ENCODE measurements around the gene SRF.
"Not testable (repeated sequence)": the region's sequence is repeated elsewhere in the genome, so short reads cannot be mapped to it uniquely, and the experiment has no call there.

Gene SRF

DNA sequence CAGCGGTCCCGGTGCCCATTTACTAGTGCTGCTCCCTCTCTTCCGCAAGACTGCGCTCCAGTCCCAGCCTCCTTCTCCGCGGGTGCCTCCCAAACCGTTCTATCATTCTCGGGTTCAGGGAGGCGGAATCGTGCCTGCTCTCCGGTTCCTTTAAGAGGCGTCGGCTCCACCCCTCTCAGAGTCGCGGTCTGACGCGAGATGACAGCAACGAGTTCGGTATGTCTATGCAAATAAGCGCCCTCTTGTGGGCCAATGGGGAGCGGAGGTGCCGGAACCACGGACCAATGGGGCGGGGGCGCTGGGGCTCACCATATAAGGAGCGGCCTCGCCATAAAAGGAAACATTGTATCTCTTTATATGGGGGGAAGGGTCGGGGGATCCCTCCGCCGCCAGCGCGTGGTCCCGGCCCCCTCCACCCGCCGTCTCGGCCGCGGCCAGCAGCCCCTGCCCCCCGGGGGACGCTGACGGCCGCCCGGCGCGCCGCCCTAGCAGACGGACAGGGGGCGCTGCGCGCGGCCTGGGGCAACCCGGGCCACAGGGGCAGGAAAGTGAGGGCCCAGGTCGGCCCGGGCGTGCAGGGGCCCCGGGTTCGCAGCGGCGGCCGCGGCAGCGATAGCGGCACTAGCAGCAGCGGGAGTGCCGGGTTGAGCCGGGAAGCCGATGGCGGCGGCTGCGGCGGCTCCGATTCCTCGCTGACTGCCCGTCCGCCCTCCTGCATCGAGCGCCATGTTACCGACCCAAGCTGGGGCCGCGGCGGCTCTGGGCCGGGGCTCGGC, at the start of gene SRF:
Gene SRF, plus strand, starts transcription at position 339 of the 776 bp plus-strand sequence. Its CDS starts 388 bp downstream, at position 727.
- in situ Hi-C loops (cut with MboI; ENCODE audit: low sequenced_read_pairs): no loop called here

DNA sequence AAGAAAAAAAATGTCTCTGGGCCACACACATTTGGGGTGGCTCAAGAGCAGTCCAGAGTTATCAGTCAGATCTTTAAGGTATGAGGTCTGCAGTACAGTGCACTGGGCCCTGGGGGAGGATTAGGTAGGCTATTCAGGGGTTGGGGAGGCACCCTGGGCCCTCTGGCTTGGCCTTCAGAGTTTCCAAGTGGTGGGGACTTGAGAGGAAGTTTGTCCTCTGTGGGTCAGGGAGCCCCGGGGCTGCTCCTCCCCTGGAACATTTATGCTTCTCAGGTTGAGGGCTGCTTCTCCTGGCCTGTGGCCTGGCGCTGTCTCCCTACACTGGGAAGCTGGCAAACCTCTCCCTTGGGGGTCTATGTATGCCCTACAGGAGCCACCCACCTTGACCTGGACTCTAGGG, 48.9 kb upstream of the SRF start:
- in situ Hi-C loops (cut with MboI; ENCODE audit: low sequenced_read_pairs): no loop called here

DNA sequence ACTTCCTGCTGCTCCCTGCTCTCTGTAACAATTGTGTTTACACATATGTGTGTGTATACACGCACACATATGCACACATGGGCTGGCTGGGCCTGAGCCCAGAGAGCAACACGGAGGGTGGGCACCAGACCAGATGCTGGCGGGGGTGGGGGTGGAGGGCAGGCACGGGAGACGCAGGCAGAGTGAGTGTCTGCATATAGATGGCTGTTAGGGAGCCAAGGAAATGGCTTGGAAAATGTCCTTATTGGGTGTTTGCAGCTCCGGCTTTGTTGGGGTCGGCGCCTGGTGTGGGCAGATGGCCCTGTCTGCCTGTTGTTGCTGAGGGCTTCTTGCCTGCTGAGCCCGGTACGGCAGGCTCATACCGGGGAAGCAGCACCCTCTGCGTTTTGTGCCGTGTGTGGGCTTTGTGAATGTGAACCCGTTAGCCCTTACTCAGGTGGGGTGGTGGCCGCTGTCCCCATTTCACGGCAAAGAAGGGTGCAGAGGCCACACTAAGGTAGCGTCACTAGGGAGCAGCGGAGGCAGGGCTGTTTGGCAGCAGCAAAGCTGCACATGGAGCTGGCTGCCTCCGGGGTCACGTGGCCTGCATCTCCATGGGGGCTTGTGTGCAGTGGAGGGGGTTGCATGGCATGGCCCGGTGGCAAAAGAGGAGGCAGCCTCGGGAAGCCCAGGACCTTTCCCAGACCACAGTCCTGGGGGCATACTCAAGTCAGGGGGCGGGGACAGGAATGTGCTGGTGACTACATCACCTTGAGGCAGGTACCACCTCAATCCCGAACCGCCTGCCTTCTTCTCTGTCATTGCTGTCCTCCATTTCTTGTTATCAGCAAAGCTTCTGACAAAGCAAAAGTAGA, 47.4 kb upstream of the SRF start:
- in situ Hi-C loops (cut with MboI; ENCODE audit: low sequenced_read_pairs): no loop called here

DNA sequence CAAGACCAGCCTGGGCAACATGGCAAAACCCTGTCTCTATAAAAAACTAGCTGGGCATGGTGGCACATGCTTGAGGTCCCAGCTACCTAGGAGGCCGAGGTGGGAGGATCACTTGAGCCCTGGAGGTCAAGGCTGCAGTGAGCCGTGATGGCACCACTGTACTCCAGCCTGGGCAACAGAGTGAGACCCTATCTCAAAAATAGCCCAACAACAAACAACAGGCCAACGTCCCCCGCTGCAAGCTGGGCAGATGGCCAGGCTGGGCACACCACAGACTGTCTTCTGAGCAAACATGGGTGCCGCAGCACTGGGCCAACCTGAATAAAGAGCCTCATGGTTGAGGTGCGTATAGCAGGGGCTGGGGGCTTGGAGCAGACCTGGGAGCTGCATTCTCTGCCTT, 46.6 kb upstream of the SRF start:
- in situ Hi-C loops (cut with MboI; ENCODE audit: low sequenced_read_pairs): no loop called here

DNA sequence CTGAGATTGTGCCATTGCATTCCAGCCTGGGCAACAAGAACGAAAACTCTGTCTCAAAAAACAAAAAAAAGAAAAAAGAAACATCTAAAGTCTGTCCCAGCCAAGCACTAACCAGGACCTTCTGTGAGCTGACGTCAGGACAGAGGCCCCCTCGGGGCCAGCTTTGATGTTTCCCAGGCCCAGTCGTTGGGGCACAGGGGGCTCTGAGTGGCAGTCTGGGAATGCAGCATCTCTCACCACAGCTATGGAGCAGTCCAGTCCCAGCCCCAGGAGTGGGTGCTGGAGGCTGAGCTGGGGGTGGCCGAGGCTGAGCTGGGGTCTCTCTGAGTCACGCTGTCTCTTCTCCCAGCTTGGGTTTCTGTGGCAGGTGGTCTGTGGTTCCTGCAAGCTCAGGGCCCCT, 46.0 kb upstream of the SRF start:
- in situ Hi-C loops (cut with MboI; ENCODE audit: low sequenced_read_pairs): no loop called here

DNA sequence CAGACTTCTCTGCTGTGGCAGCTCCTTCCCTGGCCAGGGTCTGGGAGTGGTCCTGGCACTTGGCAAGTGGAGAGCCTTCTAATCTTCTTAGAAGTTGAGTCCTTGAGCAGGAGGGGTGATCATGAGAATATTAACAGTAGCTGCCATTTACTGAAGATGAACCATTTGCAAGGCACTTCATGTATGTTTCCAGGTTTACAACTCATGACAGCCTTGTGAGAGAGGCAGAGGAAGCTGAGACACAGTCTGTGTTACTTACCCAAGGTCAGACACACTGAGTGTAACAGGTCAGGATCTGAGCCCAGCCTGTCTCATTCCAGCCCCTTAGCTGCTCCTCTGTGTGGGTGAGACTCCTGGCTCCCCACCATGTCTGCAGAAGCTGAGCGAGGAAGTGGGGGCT, 45.5 kb upstream of the SRF start:
- in situ Hi-C loops (cut with MboI; ENCODE audit: low sequenced_read_pairs): no loop called here

DNA sequence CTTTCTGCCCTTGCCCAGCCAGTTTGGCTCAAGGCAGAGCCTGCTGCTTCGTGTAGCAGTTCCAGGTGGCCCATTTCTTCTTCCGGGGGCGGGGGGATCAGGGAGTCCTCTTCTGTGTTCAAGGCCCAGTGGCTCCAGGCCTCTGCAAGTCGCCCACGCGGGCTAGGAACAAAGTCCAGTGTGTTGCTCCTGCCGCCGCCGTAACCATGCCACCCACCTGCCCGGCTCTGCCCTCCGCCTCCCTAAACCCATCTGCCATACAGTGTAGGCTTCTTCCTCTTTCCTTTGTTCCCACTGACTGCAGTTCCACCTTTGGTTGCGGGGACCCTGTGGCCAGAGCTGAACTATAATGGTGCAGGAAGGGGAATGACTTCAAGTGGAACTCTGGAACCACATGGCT, 43.9 kb upstream of the SRF start:
- in situ Hi-C loops (cut with MboI; ENCODE audit: low sequenced_read_pairs): no loop called here

DNA sequence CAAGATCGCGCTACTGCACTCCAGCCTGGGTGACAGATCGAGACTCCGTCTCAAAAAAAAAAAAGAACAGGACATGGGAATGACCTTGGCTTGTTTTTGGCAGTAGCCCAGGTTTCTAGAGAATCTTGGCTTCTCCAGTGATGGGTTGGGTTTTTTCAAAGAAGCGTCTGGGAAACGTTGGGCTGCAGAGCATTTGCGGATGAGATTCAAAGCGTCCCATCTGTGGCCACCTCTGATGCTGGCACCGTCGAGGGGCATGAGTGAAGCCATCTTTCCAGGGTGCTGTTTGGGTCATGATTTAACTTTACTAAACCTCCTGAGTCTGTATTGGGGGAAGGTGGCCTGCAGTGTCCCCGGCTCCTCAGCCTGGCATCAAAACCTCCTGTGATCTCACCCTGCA, 43.2 kb upstream of the SRF start:
- in situ Hi-C loops (cut with MboI; ENCODE audit: low sequenced_read_pairs): no loop called here

DNA sequence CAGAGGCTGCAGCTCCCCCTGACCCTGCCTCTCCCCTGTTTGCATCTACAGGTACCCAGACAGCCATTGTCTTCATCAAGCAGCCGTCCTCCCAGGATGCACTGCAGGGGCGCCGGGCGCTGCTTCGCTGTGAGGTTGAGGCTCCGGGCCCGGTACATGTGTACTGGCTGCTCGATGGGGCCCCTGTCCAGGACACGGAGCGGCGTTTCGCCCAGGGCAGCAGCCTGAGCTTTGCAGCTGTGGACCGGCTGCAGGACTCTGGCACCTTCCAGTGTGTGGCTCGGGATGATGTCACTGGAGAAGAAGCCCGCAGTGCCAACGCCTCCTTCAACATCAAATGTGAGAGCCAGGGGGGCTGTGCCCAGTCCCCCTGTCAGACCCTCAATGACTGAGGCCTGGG, 42.1 kb upstream of the SRF start:
- in situ Hi-C loops (cut with MboI; ENCODE audit: low sequenced_read_pairs): no loop called here

DNA sequence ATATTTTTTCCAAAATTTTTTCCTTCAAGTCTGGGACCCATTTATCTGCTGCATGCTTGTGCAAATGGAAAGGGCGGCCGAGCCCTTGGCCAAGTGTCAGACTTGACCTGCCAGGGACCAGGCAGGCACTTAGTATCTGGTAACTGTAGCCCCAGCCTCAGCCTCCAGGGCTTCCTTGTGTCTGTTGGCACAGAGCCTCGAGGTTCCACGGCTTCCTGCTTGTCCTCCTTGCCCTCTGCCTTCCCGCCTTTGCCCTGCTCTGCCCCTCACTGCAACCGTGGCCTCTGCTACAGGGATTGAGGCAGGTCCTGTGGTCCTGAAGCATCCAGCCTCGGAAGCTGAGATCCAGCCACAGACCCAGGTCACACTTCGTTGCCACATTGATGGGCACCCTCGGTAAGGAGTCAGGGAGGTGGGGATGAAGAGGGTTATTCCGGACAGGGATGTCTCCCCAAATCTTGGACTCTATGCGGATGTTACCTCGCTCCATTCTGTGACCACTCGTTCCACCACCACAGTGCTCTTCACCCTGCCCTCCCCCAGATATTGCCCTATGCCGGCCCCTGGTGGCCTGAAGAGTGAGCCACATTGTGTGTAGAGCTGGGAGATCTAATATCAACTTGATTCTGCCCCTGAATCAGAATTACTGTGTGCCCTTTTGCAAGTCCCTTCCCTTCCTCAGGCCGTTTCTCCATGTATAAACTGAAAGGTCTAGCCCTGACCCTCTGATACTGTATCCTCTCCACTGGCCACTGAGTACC, 41.5 kb upstream of the SRF start:
- in situ Hi-C loops (cut with MboI; ENCODE audit: low sequenced_read_pairs): no loop called here

DNA sequence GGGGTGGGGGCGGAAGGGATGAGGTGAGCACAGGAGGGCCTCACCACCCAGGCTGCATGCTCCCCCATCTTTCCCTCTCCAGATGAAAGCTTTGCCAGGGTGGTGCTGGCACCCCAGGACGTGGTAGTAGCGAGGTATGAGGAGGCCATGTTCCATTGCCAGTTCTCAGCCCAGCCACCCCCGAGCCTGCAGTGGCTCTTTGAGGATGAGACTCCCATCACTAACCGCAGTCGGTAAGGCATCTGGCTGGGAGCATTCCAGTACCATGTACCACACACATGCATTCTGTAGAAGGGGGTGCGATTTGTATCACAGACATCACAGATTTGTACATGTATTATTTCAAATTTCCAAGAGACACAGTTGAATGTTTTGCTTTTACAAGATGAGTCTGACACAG, 40.6 kb upstream of the SRF start:
- in situ Hi-C loops (cut with MboI; ENCODE audit: low sequenced_read_pairs): no loop called here

DNA sequence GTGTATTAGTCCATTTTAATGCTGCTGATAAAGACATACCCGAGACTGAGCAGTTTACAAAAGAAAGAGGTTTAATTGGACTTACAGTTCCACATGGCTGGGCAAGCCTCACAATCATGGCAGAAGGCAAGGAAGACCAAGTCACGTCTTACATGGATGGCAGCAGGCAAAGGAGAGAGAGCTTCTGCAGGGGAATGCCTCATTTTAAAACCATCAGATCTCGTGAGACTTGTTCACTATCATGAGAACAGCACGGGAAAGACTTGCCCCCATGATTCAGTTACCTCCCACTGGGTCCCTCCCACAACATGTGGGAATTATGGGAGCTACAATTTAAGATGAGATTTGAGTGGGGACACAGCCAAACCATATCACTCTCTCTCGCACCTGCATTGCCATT, 39.7 kb upstream of the SRF start:
- in situ Hi-C loops (cut with MboI; ENCODE audit: low sequenced_read_pairs): not testable (repeated sequence)

DNA sequence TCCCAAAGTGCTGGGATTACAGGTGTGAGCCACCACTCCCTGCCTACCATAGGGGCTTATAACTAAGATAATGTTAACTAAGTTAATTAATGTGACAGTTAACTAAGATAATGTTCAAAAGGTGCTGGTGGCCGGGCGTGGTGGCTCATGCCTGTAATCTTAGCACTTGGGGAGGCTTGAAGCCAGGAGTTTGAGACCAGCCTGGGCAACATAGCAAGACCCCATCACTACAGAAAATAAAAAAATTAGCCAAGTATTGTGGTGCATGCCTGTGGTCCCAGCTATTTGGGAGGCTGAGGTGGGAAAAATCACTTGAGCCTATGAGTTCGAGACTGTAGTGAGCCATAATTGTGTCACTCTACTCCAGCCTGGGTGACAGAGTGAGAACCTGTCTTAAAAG, 32.8 kb upstream of the SRF start:
- in situ Hi-C loops (cut with MboI; ENCODE audit: low sequenced_read_pairs): no loop called here

DNA sequence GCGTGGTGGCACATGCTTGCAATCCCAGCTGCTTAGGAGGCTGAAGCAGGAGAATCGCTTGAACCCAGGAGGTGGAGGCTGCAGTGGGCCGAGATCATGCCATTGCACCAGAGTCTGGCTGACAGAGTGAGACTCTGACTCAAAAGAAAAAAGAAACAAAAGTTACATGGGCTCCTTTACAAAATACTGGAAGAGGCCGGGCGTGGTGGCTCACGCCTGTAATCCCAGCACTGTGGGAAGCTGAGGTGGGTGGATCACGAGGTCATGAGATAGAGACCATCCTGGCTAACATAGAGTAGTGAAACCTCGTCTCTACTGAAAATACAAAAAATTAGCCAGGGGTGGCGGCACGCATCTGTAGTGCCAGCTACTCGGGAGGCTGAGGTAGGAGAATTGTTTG, 31.1 kb upstream of the SRF start:
- in situ Hi-C loops (cut with MboI; ENCODE audit: low sequenced_read_pairs): not testable (repeated sequence)

DNA sequence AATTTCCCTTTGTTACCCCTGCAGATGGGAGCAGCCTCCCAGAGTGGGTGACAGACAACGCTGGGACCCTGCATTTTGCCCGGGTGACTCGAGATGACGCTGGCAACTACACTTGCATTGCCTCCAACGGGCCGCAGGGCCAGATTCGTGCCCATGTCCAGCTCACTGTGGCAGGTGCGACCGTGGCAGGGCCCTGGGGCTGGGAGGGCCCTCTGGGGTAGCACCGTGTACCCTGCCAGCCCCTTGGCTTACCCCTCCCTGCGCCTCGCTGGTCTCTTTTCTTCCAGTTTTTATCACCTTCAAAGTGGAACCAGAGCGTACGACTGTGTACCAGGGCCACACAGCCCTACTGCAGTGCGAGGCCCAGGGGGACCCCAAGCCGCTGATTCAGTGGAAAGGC, 29.4 kb upstream of the SRF start:
- in situ Hi-C loops (cut with MboI; ENCODE audit: low sequenced_read_pairs): no loop called here

DNA sequence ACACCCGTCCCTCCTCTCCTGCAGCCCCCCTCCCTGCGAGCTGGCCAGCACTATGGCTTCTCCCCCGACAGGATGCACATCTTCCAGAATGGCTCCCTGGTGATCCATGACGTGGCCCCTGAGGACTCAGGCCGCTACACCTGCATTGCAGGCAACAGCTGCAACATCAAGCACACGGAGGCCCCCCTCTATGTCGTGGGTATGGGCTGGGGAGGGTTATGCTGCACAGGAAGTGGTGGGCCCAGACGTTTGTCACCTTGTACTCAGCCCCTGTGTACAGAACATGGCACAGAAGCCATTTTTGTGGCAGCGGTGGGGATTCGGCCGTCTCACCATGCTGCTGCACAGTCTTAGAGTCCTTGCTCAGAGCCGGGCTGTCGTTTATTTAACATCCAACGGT, 29.0 kb upstream of the SRF start:
- in situ Hi-C loops (cut with MboI; ENCODE audit: low sequenced_read_pairs): no loop called here

DNA sequence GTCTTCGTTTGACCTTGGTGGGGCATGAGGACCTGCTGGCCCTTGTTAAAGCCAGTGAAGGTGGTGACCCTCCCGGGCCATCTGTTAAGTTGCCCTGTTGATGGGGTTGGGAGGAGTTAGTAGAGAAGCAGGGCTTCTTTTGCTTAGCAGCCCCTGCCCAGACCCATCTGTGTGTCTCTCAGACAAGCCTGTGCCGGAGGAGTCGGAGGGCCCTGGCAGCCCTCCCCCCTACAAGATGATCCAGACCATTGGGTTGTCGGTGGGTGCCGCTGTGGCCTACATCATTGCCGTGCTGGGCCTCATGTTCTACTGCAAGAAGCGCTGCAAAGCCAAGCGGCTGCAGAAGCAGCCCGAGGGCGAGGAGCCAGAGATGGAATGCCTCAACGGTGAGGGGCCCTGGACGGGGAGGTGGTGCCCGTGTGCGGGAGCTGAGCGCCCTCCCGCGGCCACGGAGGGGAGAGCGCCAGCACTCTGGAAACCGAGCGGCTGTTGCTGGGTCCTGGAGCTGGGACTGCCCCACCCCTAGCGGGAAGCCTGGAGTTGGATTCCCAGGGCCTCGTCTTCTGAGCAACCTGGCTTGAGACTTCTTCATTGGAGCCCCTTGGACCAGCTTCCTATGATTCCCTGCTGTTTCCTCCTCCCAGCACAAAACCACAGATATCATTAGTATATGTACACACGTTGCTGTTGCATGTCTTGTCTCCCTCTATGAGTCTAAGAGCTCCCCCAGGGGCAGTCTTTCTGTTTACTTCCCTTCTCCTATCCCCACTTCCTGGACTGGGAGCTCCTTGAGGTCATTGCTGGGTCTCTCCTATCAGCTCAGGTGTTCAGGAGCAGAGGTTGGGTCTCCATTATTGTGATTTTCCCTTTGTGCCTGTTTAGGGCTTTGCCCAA, 27.6 kb upstream of the SRF start:
- in situ Hi-C loops (cut with MboI; ENCODE audit: low sequenced_read_pairs): no loop called here

DNA sequence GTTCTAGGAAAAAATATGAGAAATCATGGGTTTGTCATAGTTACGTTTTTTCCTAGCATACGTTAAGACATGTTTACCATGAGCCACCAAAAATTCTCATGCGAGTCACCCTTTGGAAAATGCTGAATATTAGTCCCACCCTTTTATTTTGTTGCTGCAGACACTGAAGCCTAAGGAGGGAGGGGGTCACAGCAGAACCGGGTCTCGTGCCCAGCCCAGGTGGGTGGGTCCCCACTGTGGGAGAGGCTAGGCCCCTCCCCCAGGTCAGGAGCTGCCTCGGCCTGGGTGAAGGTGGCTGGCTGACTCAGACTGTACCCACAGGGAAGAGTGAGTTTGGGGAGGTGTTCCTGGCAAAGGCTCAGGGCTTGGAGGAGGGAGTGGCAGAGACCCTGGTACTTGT, 26.2 kb upstream of the SRF start:
- in situ Hi-C loops (cut with MboI; ENCODE audit: low sequenced_read_pairs): no loop called here

DNA sequence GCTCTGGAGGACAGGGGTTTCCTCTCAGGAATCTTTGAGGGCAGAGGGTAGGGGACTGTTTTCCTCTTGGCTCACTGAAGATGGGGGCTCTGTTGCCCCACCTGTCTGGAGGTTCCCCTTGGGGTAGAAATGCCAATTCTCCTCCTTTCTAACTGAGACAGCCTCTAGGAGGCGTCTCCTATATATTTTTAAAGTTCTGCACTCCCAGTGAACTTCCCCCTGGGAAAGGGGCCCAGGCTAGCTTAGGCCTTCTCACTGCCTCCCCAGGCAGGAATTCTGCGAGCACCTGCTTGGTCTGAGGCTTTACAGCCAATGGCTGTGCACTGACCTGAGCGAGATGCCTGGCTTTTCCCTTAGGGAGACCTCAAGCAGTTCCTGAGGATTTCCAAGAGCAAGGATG, 24.8 kb upstream of the SRF start:
- in situ Hi-C loops (cut with MboI; ENCODE audit: low sequenced_read_pairs): no loop called here
